NCI-H345 (cell line): ENCODE results near the gene TBX1.
"Not testable (repeated sequence)": the region's sequence is repeated elsewhere in the genome, so short reads cannot be mapped to it uniquely, and the experiment has no call there.

Experiments used
- DNase-seq: peaks from one replicate; lab custom pipeline; 2025; lab: John Stamatoyannopoulos, UW

The TBX1 gene

DNA sequence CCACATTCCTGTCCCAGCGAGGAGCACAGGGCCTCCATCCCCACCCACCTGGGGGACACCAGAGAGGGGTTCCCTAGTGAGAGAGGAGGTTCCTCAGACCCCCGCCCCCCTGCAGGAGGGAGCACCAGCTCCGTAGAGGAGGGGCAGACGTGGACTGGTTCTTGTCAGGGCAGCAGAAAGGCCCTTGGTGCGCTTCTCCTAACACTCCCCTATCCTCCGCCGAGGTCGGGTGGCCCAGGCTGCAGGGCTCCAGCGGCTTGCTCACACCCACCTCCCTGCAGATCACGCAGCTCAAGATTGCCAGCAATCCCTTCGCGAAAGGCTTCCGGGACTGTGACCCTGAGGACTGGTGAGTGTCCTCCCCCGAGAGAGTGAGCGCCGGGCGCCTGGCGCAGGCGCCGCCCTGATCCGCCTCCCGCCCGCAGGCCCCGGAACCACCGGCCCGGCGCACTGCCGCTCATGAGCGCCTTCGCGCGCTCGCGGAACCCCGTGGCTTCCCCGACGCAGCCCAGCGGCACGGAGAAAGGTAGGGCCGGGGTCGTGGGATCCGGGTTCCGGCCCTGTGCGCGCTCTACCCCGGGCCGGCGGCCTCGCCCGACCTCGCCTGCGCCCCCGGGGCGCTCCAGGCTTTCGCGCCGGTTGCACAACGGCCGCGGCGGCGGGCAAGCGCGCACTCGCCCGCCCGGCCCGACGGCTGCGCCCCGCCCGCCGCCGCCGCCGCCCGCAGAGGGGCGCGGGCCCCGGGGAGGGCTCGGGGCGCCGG, 5.1 kb downstream of the TBX1 start:
- DNase-seq, result no peak

DNA sequence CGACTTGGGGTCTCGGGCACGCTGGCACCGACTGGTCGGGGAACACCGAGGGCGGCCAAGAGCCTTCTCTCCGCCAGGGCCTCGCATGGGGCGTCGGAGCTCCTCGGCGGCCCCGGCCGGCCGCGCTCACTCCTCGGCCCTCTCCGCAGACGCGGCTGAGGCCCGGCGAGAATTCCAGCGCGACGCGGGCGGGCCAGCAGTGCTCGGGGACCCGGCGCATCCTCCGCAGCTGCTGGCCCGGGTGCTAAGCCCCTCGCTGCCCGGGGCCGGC, 5.6 kb downstream of the TBX1 start:
- DNase-seq, result no peak

DNA sequence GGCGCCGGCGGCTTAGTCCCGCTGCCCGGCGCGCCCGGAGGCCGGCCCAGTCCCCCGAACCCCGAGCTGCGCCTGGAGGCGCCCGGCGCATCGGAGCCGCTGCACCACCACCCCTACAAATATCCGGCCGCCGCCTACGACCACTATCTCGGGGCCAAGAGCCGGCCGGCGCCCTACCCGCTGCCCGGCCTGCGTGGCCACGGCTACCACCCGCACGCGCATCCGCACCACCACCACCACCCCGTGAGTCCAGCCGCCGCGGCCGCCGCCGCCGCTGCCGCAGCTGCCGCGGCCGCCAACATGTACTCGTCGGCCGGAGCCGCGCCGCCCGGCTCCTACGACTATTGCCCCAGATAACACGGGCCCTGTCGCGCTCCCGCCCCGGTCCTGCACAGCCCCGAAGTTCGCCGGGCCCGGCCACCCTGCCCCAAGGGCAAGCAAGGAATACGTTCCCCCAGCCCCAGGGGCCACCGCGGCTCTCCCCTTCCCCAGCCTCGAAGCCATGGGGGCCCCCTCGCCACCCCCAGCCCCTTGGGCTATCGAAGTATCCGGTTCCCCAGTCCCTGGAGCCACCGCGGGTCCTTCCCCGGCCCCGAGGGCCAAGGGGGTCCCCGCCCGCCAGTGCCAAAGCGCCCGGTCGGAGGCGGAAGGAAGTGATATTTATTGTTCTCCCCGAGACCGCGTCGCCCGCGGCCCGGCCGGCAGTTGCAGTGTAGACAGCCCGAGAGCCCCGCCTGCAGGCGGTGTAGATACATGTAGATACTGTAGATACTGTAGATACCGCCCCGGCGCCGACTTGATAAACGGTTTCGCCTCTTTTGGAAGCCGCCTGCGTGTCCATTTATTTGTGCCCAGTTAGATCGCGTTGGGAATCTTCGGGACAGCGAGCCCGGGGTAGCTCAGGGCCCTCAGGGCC, 6.2 kb downstream of the TBX1 start:
- no peak for DNase-seq

- DNase-seq, result no peak
These were observed 7.1 kb downstream of the TBX1 start for GRCh38 chr22:19767427-19768341.

- DNase-seq, result no peak
These were observed 8.8 kb downstream of the TBX1 start for GRCh38 chr22:19769393-19769715.

GRCh38 chr22:19770349-19771220, 10.0 kb downstream of the TBX1 start:
- DNase-seq, result no peak

DNA sequence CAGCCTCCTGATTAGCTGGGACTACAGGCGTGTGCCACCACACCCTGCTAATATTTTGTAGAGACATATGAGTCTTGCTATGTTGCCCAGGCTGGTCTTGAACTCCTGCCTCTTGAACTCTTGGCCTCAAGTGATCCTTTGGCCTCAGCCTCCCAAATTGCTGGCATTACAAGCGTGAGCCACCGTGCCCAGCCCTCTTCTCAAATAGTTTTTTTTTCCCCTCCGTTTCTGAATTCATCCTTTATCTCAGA, 11.8 kb downstream of the TBX1 start:
- no peak for DNase-seq

DNA sequence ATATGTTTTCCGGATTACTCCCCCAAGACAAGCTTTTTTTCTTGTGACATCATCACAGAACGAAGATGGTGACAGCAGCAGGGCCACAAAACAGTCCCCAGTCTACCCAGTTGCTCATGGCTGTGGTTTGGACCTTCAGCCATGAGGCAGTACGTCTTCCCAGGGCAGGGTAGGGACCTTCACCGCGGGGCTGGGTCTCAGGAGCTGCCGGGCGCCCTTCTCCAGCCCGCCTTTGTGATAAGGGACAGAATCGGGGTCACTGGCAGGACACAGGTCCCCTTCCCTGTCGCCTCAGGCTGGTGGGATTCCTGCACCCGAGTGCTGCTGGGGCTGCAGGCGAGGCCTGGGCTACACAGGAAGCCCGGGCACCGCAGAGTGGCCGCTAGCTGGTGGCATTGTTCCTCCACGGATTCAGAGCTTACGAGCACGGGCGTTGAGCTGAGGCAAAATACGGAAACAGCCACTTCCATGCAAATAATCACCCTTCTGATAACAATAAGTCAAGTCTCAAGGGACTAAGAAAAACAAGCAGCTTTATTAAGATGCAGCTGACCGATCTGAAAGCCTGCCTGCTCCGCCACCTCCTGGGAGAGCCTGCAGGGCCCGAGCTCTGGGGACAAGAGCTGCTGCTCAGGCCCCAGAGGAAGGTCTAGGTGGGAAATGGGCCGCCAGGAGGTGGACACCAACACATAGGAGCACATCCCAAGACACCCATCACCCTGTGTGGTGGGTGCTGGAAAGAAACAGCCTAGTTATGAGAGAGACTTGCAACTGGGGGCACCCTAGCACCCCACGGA, 12.3 kb downstream of the TBX1 start:
- DNase-seq, result no peak

GRCh38 chr22:19773470-19774040, 13.0 kb downstream of the TBX1 start:
- DNase-seq, result no peak

DNA sequence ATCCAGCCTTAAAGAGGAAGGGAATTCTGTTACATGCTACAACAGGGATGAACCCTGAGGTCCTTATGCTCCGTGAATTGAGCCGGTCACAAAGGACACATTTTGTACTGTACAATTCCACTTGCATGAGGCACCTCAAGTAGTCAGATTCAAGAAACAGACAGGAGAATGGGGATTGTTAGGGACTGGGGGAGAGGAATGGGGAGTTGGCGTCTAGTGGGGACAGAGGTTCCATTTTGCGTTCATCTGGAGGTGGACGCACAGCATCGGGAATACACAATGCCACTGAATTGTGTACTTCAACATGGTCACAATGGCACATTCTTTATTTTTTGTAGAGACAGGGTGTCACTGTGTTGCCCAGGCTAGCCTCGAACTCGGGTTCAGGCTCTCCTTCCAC, 14.1 kb downstream of the TBX1 start:
- DNase-seq, result no peak

DNA sequence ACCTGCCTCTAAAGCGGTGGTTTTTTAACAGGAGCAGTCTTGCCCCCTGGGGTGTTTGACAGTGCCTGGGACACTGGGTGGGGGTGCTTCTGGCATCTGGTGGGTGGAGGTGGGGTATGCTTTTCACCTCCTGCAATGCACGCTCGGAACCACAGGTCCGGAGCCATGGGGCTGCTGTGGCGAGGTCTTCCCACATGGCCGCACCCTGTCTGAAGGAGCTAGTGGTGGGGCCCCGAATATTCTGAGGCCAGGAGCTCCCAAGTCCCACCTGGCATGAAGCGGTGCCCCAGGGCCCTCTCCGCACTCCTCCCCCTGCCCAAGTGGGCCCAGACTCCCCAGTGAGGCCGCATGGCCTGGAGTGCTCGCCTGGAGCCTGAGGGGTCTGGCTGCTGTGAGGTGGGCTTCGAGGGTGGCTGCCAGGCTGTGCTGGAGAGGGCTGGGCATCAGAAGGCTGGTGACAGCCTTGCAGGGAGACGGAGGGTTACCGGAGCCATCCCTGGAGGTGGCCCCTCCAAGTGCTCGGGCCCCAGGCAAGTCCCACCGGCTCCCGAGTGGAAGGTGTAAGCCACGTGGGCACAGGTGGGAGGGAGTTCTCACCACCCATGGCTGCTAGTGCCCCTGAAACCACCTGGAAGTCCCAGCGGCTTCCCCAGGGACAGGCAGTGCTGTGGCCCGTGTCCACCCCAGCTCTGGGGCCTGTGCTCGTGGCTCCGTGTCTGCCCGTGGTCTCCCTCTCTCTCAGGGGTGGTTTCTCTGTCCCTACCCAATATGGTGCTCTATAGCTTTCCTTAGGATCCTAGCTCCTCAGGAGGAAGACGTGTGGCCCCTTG, 15.1 kb downstream of the TBX1 start:
- no peak for DNase-seq

DNA sequence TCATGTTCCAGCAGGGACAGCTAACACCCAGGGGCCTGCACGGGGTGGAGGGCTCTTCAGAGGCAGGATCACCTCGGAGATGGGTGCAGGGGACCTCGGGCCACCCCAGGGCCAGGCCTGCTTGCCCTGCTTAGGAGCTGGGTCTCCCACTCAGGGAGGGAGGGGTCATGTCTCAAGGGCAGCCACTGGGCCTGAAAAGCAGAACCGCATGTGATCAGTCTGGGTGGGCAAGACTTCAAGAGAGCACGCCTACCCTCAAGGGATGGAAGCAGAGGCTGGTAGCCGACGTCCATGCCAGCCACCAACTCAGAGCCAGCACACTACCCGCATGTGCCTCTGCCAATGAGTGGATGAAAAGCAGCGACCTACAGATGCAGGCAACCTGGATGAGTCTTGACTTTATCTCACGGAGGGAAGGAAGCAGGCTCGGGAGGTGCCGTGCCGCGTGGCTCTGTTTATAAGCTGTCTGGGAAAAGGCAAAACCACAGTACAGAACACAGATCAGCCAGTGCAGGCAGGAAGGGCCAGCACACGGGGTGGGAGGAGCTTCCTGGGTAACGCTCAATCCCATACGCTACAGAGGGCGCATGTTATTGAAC, 16.0 kb downstream of the TBX1 start:
- no peak for DNase-seq

GRCh38 chr22:19777192-19777591, 16.6 kb downstream of the TBX1 start:
- not testable (repeated sequence) for DNase-seq

DNA sequence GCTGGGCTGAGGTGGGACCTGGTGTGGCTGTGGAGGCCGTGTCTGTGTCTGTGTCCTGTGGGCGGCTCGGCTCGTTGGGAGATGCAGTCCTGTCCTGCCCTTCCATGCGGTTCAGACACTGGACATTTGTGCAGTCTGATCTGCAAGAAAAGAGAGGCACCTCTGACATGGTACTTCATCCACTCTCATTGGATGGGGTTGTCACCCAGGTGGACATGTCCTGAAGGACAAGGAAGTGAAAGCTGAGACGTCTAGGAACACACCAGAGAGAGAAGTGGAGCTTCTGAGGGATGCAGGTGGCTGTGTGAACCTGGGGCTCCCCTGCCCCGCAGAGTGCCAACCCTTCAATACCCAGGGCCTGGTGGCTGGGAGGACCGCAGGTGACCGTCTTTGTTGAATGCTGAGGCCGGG, 18.4 kb downstream of the TBX1 start:
- DNase-seq, result no peak

GRCh38 chr22:19779685-19780268, 19.2 kb downstream of the TBX1 start:
- no peak for DNase-seq

DNA sequence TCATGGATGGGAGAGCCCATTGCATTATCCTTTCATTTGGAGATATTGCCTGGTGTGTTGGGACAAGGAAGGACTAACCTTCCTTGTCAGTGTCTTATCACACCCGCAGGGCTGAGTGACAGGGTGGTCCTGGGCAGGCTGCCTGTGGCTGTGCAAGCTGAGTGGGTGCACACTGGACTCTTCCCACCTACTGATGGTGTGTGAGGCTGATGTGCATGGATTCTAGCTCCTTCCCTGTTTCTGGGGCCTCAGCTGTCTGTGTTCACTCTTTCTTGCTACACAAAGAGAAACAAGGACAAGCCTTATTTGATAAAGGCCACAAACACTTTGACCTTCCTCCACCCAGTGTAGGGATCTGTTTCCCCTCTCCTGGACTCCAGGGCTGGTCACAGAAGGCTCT, 22.0 kb downstream of the TBX1 start:
- DNase-seq, result no peak

DNA sequence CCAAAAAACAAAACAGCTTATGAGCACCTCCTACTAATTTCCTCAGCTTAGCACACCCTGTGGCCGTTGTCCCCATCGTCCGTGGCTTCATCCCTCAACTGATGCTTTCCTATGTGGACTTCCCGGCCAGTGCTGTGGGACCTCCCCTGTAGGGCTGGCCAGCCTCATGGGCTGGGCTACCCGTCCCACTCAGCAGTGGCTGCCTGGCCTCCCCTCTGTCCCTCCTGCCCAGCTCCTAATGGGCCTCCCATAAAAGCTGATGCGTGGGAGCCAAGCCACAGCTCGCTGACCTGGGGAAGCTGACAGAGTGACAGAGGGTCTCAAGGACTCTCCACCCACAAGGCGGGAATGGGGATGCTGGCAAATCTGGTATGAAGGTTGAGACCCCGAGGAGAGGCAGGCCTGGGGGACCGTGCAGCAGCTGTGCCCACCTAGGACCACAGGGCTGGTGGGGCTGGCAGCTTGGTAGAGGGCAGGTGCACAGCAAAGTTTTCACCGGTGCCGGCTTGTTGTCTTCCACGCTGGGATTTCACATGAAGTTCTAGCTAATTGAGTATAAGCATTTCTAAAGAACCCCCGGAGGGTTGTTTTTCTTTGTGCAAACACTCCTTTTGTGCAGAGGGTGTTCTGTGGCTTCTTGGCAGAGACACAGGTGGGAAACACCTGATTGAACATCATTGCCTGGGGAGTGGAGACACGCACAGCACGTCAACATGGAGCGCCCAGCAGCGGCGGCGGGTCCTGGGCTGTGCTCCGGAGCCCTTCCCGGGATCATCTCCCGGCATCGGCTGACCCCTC, 23.2 kb downstream of the TBX1 start:
- peak; percentile 72 for DNase-seq
